ENCODE data around the gene PRRX2.

Gene PRRX2

GRCh38 chr9:129702589-129703520 lies 37.4 kb downstream of the PRRX2 start:
- peak; percentile 97 for DNase-seq (ENCODE audit: extremely low read depth, low read depth)
- no peak for TF ChIP-seq CTCF (IDR thresholded peaks at IDR 0.05; ENCODE audit: low read depth, low read length, missing control alignments)

GRCh38 chr9:129703667-129704355 lies 38.4 kb downstream of the PRRX2 start:
- TF ChIP-seq CTCF (IDR thresholded peaks at IDR 0.05; ENCODE audit: low read depth, low read length, missing control alignments), result no peak
- DNase-seq (ENCODE audit: extremely low read depth, low read depth), result peak; percentile 32
- H3K4me3 ChIP-seq (replicated peaks; ENCODE audit: low read depth, low read length), result no peak overlapping the region

More at GRCh38 chr9:129702589-129703520, 37.4 kb downstream of the PRRX2 start:
- no peak overlapping the region for H3K4me3 ChIP-seq (replicated peaks; ENCODE audit: low read depth, low read length)

GRCh38 chr9:129704807-129705206 lies 39.4 kb downstream of the PRRX2 start:
- H3K4me3 ChIP-seq (replicated peaks; ENCODE audit: low read depth, low read length), result no peak overlapping the region
- no peak for TF ChIP-seq CTCF (IDR thresholded peaks at IDR 0.05; ENCODE audit: low read depth, low read length, missing control alignments)
- no peak for DNase-seq (ENCODE audit: extremely low read depth, low read depth)

GRCh38 chr9:129708793-129709192 lies 43.3 kb downstream of the PRRX2 start:
- no peak for TF ChIP-seq CTCF (IDR thresholded peaks at IDR 0.05; ENCODE audit: low read depth, low read length, missing control alignments)

GRCh38 chr9:129709438-129710168 lies 44.2 kb downstream of the PRRX2 start:
- DNase-seq (ENCODE audit: extremely low read depth, low read depth), result no peak
- no peak for TF ChIP-seq CTCF (IDR thresholded peaks at IDR 0.05; ENCODE audit: low read depth, low read length, missing control alignments)
- no peak overlapping the region for H3K4me3 ChIP-seq (replicated peaks; ENCODE audit: low read depth, low read length)

More at GRCh38 chr9:129708793-129709192, 43.3 kb downstream of the PRRX2 start:
- no peak for DNase-seq (ENCODE audit: extremely low read depth, low read depth)
- H3K4me3 ChIP-seq (replicated peaks; ENCODE audit: low read depth, low read length), result no peak overlapping the region

GRCh38 chr9:129710169-129710453 lies 44.7 kb downstream of the PRRX2 start:
- DNase-seq (ENCODE audit: extremely low read depth, low read depth), result no peak
- no peak for TF ChIP-seq CTCF (IDR thresholded peaks at IDR 0.05; ENCODE audit: low read depth, low read length, missing control alignments)

More at GRCh38 chr9:129710169-129710453, 44.7 kb downstream of the PRRX2 start:
- no peak overlapping the region for H3K4me3 ChIP-seq (replicated peaks; ENCODE audit: low read depth, low read length)
